HepG2 (cell line): ENCODE results near the gene WDR26. TPM values are rescaled to one million over a fixed set of nuclear protein-coding genes. Genes with fewer than 3 reads are reported as not detected.

Source experiments
- AGO2 ChIP-seq: fragments of 200-400 bp; formaldehyde crosslinking; optimal IDR thresholded peaks from 2 replicates; pipeline ENCODE3; 2017; ENCODE audit warnings: mild to moderate bottlenecking, low read depth, low read length, moderate library complexity
- ASH2L ChIP-seq: fragments of 300-600, 200-600 bp; sonication (generic); IDR thresholded peaks from 2 replicates; pipeline ENCODE4 v1.7.0; 2017; ENCODE audit warnings: low read depth, mild to moderate bottlenecking, moderate library complexity, mixed read lengths, low read length; ENCODE audit not compliant: insufficient read length
- DNMT1 ChIP-seq: sonication (generic); formaldehyde crosslinking; IDR thresholded peaks from 2 replicates; pipeline ENCODE4 v1.5.1; 2020; ENCODE audit warnings: mild to moderate bottlenecking, missing genetic modification reagents
- E2F2 ChIP-seq: sonication (generic); formaldehyde crosslinking; IDR thresholded peaks from 2 replicates; pipeline ENCODE4 v1.4.0; 2020; ENCODE audit warnings: missing genetic modification reagents, borderline replicate concordance
- E2F5 ChIP-seq: sonication (generic); formaldehyde crosslinking; conservative IDR thresholded peaks from 2 replicates; pipeline ENCODE4 v1.4.0; 2020; ENCODE audit warnings: missing genetic modification reagents
- FOXA1 ChIP-seq, 2 experiments: fragments of 450-650 bp in 1 of 2; sonication (generic) in 1 of 2; formaldehyde crosslinking in 1 of 2; IDR thresholded peaks; 2 replicates each; pipeline versions ENCODE4 v1.4.0 to v1.6.1; 2016 to 2020; ENCODE audit warnings: missing genetic modification reagents in 1 of 2
- FOXA3 ChIP-seq: IDR thresholded peaks from 2 replicates; pipeline ENCODE4 v1.6.1; 2016; ENCODE audit warnings: missing genetic modification reagents, missing compliant biosample characterization
- FOXP4 ChIP-seq: sonication (generic); formaldehyde crosslinking; IDR thresholded peaks from 2 replicates; pipeline ENCODE4 v1.4.0; 2020; ENCODE audit warnings: missing genetic modification reagents
- HNF4A ChIP-seq: sonication (generic); formaldehyde crosslinking; IDR thresholded peaks from 2 replicates; pipeline ENCODE4 v1.4.0; 2020; ENCODE audit warnings: missing genetic modification reagents
- JUN ChIP-seq: sonication (generic); formaldehyde crosslinking; IDR thresholded peaks from 2 replicates; pipeline ENCODE4 v1.4.0; 2020; ENCODE audit warnings: mild to moderate bottlenecking, missing genetic modification reagents
- KLF13 ChIP-seq: sonication (generic); formaldehyde crosslinking; IDR thresholded peaks from 2 replicates; pipeline ENCODE4 v1.4.0; 2020; ENCODE audit warnings: mild to moderate bottlenecking, missing genetic modification reagents
- NR1H2 ChIP-seq: sonication (generic); formaldehyde crosslinking; IDR thresholded peaks from 2 replicates; pipeline ENCODE4 v1.8.1; 2022; ENCODE audit warnings: low read depth, missing genetic modification reagents, borderline replicate concordance
- POLR2A ChIP-seq, 2 experiments: IDR thresholded peaks; 2 replicates each; pipeline ENCODE4 v1.6.1; 2011; ENCODE audit warnings: low read depth in 2 of 2, low read length in 2 of 2, mild to moderate bottlenecking in 1 of 2, moderate library complexity in 1 of 2; ENCODE audit not compliant: insufficient read depth in 1 of 2
- RELA ChIP-seq: sonication (generic); formaldehyde crosslinking; IDR thresholded peaks from 2 replicates; pipeline ENCODE4 v1.4.0; 2020; ENCODE audit warnings: missing genetic modification reagents
- SP2 ChIP-seq: sonication (generic); formaldehyde crosslinking; IDR thresholded peaks from 2 replicates; pipeline ENCODE4 v1.5.1; 2020; ENCODE audit warnings: mild to moderate bottlenecking, missing genetic modification reagents
- ZNF18 ChIP-seq: sonication (generic); formaldehyde crosslinking; IDR thresholded peaks from 2 replicates; pipeline ENCODE4 v1.8.0; 2022; ENCODE audit warnings: mild to moderate bottlenecking, missing genetic modification reagents; ENCODE audit not compliant: insufficient replicate concordance
- ZNF235 ChIP-seq: sonication (generic); formaldehyde crosslinking; IDR thresholded peaks from 2 replicates; pipeline ENCODE4 v1.8.1; 2023; ENCODE audit warnings: mild to moderate bottlenecking, missing genetic modification reagents, borderline replicate concordance
- ZNF530 ChIP-seq: sonication (generic); formaldehyde crosslinking; IDR thresholded peaks from 2 replicates; pipeline ENCODE4 v1.5.0; 2020; ENCODE audit warnings: low read depth, mild to moderate bottlenecking, missing genetic modification reagents
- ZNF580 ChIP-seq: IDR thresholded peaks from 2 replicates; pipeline ENCODE4 v1.6.1; 2016; ENCODE audit warnings: low read depth, borderline replicate concordance
- ZNF841 ChIP-seq: sonication (generic); formaldehyde crosslinking; IDR thresholded peaks from 2 replicates; pipeline ENCODE4 v1.8.1; 2023; ENCODE audit warnings: missing genetic modification reagents, borderline replicate concordance
- polyA plus RNA-seq, 8 experiments: library from polyadenylated mRNA; depleted of rRNA in 3 of 8; stranded (reverse) in 7 of 8; unstranded in 1 of 8; fragments of >200 nt; fragmentation: Illumina TruSeq in 4 of 8; extraction: Trizol in 4 of 8; gene quantifications; 2 replicates each; pipeline versions ENCODE4 v1.2.1 to v1.2.3, GENCODE V29; 2011 to 2016; ENCODE audit warnings: low read depth in 4 of 8, missing spikeins in 1 of 8, mixed read lengths in 1 of 8; ENCODE audit not compliant: insufficient read depth in 1 of 8
- total RNA-seq, 5 experiments: library from RNA; depleted of rRNA; stranded (reverse); fragments of >200 nt; fragmentation: Illumina TruSeq; extraction: Trizol; gene quantifications; 2 replicates each; pipeline ENCODE4 v1.2.3, GENCODE V29; 2016; ENCODE audit warnings: low read depth in 1 of 5

WDR26 gene
- total and polyA plus RNA-seq, 2 of the 13 experiments (the other 11 are each of a cell fraction or from before 2014, with no cell fraction given) = 13.2 to 23.7 TPM

- no peak for TF ChIP-seq E2F5 (CRISPR knock-in tag)
- no peak for TF ChIP-seq NR1H2 (CRISPR knock-in tag)
- TF ChIP-seq SP2 = no peak
- TF ChIP-seq KLF13 (CRISPR knock-in tag) = no peak
- TF ChIP-seq ZNF841 (CRISPR knock-in tag) = no peak
- no peak for TF ChIP-seq ZNF530 (CRISPR knock-in tag)
- TF ChIP-seq ASH2L = no peak
- no peak for TF ChIP-seq DNMT1 (CRISPR knock-in tag)
- no peak for TF ChIP-seq RELA
- no peak for TF ChIP-seq AGO2
- peak in 1 of 2 experiments; percentile 42; a peak in 2 of 4 replicates for TF ChIP-seq POLR2A (IDR thresholded peaks at IDR 0.05; ENCODE audit: insufficient read depth in 1 of 2, low read depth in 2 of 2, low read length in 2 of 2)
- peak; percentile 65; the same call in 1 of the 2 replicates for TF ChIP-seq FOXA3 (CRISPR knock-in tag)
- no peak for TF ChIP-seq ZNF18
- no peak for TF ChIP-seq ZNF580
- no peak for TF ChIP-seq FOXA1 (IDR thresholded peaks at IDR 0.05)
- peak; percentile 43 for TF ChIP-seq FOXA1 (CRISPR knock-in tag; IDR thresholded peaks at IDR 0.05)
- peak; percentile 31; the same call in 1 of the 2 replicates for TF ChIP-seq HNF4A (CRISPR knock-in tag)
- no peak for TF ChIP-seq ZNF235 (CRISPR knock-in tag)
- no peak for TF ChIP-seq E2F2 (CRISPR knock-in tag)
- TF ChIP-seq JUN (CRISPR knock-in tag) = no peak
- 0 out of 2 replicates have a peak, but pooled peaks have one; percentile 19 for TF ChIP-seq FOXP4
Observed at GRCh38 chr1:224454402-224455055, 19.9 kb upstream of the WDR26 start (continued).
